Ishikawa (cell line): ENCODE results near the gene GIPC1.

ENCODE experiments used
- CEBPB ChIP-seq: IDR thresholded peaks from 2 replicates; pipeline ENCODE4 v1.6.1; 2012
- YY1 ChIP-seq: IDR thresholded peaks from 2 replicates; pipeline ENCODE4 v1.6.1; 2012; ENCODE audit warnings: low read depth
- TF ChIP-seq, protein P1 (sequence below): IDR thresholded peaks from 2 replicates; pipeline ENCODE4 v1.6.1; 2012

GRCh38 chr19:14476327-14476672 is 19.6 kb downstream of the GIPC1 start:
- TF ChIP-seq, protein P1, sequence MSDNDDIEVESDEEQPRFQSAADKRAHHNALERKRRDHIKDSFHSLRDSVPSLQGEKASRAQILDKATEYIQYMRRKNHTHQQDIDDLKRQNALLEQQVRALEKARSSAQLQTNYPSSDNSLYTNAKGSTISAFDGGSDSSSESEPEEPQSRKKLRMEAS: no peak
- TF ChIP-seq YY1 (no peak), CEBPB (no peak)
